GM21737 (cell line): Measurements from ENCODE around the gene SEMA3F.

Source experiments
- ATAC-seq: cut with Tn5 transposase; IDR thresholded peaks from one replicate; pipeline ENCODE4 v1.9.1; 2021; ENCODE audit warnings: mild to moderate bottlenecking, moderate library complexity; ENCODE audit not compliant: unreplicated experiment

Gene SEMA3F

DNA sequence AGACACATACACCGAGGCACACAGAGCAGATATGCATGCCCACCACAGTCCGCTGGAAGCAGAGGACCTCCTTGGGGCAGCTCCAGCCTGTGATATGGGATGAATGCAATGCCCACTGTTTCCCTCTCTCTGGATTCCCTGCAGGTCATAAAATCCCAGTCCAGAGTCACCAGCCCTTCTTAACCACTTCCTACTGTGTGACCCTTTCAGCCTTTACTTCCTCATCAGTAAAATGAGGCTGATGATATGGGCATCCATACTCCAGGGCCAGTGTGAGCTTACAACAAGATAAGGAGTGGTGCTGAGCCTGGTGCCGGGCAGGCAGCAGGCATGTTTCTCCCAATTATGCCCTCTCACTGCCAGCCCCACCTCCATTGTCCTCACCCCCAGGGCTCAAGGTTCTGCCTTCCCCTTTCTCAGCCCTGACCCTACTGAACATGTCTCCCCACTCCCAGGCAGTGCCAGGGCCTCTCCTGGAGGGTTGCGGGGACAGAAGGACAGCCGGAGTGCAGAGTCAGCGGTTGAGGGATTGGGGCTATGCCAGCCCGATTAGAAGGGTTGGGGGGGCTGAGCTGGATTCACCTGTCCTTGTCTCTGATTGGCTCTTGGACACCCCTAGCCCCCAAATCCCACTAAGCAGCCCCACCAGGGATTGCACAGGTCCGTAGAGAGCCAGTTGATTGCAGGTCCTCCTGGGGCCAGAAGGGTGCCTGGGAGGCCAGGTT is 36.0 kb downstream of the SEMA3F start, which contains the start of gene GNAT1:
TSS of gene GNAT1 (plus strand) at position 675 of the 725 bp plus-strand sequence. CDS start 116 bp downstream, outside the sequence.
- no peak for ATAC-seq

DNA sequence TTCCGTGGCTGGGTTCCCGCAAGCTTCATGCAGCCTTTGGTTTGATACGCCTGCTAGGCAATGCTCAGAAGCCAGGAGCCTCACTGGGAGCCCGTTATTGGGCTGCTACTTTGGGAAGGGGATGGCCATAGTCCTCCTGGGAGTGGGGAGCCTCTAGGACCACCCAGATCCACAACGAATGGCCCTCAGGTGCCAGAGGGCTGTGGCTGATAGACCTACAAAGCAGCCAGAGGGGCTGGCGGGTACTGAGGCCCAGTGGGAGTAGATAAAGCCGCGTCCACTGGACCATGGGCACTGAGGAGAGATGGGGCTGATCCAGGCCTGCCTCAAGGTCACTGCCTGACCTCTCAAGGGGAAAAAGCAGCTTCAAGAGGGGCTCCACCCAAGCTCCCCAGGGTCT is 37.0 kb downstream of the SEMA3F start:
- no peak for ATAC-seq

DNA sequence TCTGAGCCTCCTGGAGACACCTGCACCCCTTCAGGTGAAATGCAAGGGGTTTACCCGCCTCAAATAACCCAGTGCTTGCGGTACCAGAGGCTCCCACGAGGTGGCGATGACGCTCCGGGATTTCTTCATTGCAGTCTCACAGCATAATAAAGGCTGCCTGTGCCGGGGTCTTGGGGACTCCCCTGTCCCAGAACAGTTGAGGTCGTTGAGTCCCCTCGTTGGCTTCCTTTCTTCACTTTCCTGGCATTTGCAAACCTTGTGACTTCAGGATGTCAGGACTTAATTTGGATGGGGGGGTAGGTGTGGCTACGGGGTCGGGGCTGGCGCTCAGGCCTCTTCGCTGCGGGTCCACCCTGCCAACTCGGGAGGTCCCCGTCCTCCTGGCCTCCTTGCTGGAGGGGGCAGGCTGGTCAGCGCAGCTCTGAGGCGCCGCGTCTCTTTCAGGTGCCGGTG is 37.6 kb downstream of the SEMA3F start:
- no peak for ATAC-seq

DNA sequence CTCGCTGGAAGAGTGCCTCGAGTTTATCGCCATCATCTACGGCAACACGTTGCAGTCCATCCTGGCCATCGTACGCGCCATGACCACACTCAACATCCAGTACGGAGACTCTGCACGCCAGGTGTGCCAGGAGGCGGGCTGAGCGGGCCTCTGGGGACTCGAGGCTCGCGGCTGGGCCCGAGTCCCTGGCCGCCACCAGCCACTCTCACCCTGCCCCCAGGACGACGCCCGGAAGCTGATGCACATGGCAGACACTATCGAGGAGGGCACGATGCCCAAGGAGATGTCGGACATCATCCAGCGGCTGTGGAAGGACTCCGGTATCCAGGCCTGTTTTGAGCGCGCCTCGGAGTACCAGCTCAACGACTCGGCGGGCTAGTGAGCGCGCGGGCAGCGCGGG is 38.2 kb downstream of the SEMA3F start:
- ATAC-seq = no peak

DNA sequence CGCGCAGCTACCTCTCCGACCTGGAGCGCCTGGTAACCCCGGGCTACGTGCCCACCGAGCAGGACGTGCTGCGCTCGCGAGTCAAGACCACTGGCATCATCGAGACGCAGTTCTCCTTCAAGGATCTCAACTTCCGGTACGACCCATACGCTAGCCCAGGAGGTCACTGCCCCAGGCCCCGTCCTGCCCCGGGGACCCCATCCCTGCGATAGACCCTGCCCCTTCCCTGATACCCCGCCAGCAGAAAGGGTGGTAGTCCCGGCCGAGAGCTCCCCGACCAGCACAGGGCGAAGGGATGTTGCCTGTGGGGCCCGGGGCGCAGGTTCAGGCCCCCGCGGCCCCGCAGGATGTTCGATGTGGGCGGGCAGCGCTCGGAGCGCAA is 38.6 kb downstream of the SEMA3F start:
- no peak for ATAC-seq

DNA sequence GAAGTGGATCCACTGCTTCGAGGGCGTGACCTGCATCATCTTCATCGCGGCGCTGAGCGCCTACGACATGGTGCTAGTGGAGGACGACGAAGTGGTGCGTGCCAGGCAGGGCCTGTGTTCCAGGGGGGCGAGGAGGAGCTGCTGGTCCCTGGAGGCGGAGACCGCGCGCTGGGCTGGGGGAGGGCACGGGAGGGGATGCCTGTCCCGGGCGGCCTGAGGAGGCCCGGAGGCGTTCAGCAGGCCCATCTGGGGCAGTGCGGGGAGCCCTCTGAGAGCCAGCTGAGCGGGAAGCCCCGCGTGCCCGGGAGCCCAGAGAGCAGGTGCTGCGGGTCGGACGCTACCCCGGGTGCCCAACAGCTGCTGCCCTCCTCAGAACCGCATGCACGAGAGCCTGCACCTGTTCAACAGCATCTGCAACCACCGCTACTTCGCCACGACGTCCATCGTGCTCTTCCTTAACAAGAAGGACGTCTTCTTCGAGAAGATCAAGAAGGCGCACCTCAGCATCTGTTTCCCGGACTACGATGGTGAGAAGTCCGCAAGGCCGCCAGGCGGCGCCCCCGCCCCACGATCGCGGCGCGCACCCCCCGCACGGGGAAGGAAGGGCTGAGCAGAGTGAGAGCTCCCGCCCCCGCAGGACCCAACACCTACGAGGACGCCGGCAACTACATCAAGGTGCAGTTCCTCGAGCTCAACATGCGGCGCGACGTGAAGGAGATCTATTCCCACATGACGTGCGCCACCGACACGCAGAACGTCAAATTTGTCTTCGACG is 39.2 kb downstream of the SEMA3F start:
- no peak for ATAC-seq

DNA sequence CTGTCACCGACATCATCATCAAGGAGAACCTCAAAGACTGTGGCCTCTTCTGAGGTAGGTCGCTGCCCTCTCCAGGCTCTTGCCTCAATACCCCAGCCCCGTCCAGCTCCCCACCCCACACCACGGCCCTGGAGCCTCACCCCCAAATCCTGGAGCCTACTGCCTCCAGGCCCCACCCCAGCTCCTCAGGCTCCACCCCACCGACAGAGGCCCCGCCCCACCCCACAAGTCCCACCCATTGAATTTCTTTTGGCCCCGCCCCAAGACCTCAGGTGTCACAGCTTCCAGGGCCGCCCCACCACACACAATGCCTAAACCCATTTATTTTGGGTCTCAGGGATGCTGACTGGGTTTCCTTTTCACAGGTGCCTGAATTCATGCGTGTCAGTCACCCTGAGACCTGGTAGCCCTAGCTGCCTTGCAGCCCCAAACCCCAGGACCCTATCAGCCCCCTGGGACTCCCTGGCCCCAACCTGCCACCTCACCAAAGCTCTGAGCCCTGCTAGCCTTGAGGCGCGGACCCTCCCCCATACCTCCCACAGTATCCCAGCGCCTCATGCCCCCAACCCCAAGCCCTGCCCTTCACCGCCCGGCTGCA is 39.9 kb downstream of the SEMA3F start:
- ATAC-seq = no peak

DNA sequence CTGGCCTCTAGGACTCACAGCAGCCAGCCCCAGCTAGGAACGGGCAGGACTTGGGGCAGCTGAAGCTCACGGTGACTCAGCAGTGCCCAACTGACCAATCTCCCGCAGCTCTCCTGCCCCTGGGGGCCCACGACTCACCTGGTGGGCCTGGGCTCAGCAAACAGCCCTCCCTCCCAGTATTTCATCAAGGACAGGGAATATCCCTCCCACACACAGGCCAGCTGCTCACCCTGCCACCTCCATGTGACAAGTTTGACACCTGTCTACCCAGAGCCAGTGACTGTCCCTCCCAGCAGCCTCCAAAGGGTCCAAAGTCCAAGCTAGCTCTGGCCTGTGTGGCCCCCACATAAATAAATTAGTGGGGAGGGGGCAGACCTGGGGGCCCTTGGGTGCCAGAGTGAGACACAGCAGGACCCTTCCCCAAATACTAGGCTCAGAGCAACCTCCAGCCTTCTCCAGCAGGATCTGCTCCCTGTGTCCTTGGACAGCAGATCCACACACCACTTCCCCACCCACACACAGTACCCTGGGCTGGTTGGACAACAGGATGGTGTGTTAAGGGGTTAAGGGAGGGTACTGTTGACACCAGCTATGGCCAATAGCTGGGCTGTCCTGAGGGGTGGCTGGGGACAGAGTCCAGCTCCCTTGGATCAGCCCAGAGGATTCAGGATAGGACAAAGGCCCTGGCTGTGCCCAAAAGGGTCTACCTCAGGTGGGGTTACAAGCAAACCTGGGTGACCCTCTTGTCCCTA is 40.6 kb downstream of the SEMA3F start:
- ATAC-seq = no peak

DNA sequence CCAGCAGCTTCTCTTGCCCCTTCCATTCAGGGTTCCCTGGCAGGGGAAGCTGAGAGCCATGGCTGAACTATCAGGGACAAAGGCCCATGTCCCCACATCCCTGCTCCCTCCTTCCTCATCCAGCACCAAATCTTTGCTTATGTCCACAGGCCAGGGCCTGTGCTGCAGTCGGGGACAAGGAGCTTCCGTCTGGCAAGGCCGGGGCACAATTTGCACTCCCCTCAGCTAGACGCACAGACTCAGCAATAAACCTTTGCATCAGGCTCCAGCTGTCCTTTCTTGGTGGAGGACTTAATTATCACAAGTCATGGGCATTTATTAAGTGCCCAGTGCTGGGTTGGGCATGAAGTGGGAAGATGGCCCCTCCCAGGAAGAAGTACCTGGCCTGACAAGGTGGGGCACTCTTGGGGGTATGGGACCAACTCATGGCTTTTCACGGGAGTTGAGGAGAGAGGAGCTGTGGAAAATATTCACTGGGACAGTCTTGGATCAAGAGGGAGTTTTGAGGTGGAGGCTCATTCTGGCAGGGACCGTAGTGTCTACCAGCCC is 41.2 kb downstream of the SEMA3F start:
- no peak for ATAC-seq

DNA sequence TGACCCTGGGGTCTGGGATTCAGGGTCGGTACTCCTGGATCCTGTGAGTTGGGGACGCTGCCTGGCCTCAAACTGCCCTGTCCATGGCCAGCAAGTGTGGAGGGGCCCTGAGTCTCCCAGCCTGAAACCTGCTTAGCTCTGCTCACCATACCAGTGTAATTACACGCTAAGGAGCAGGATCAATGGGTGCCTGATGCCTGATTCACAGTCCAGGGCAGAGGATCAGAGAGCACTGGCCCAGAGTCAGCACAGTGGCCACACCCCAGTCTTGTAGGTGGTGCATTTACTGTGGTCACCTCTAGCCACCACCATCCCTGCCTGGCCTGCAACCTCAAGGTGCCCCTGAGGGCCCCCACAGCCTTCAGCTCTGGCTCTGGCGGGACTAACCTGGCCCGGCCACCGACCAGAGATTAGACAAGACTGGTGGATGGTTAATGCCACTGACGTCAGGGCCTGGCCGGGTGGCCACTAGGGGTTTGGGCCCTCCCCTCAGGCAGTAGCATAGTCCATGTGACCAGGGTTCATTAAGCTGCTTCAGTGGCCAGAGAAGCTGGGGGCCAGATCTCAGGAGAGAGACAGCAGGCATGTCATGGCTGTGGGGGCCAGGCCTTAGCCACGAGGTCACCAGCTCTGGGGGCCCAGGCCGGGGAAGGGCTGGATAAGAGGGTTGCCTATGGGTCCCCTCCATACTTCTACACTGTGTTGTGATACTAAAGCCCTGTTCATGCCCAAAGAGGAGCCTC is 46.6 kb downstream of the SEMA3F start:
- no peak for ATAC-seq

DNA sequence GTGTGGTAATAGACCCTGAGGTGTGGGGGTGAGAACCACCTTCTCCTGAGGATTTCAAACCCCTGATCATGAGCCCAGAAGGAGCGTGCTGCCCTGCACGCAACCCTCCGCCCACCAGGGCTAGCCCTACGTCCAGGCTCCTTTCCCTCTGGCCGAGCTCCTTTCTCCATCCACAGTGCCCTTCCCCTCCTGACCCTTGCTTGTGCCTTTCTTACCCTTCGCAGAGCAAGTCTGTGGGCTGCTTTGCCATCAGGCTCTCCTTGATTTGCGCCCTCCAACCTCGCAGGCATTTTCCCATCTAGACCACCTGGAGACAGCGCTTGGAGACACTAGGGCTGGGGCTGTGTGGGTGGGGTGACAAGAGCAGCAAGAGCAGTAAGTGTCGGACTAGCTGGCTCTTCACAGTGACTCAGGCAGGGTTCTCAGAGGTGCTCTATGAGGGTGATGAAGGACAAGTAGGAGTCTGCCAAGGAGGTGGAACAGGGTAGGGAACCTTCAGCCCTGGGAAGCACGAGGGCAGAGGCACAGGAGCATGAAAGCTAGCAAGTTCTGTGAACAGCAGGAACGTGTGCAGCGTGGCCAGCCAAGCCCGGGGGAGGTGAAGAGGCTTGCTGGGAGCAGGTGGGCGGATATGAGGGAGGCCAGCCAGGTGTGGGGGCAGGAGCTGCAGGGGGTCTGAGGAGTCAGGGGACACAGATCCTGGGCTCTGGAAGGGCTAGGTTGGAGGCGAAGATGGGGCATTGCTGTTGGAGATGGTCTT is 47.4 kb downstream of the SEMA3F start:
- no peak for ATAC-seq

DNA sequence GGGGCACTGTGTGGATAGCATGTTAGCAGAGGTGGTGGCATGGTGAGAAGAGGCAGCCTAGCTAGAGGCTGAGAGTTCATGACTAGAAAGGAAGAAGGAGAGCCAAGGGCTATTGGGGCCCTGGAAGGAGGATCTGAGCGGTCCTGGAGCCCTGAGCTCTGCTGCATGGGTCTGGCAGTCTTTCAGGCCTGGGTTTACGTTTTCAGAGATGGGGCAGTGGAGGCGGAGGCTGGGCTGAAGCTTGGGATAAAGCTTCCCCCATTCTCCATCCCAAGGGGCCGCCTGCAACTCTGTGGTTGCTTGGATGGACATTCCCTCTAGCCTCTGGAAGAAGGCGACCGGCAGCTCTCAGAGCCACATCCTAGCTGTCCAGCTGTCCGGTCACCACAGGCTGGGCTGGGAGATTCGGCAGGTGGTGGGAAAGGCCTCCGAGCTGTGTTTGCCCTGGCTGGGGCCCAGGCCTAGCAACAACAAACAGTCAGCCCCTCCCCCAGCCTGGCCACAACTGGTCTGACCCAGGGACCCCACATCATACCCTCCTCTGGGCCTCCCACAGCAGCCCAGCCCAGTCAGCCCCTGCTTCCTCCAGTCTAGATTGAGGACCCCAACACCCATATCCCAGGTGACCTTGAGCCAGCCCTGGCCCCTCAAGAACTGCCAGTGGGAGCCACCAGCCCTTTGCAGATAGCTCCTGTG is 48.1 kb downstream of the SEMA3F start:
- no peak for ATAC-seq

DNA sequence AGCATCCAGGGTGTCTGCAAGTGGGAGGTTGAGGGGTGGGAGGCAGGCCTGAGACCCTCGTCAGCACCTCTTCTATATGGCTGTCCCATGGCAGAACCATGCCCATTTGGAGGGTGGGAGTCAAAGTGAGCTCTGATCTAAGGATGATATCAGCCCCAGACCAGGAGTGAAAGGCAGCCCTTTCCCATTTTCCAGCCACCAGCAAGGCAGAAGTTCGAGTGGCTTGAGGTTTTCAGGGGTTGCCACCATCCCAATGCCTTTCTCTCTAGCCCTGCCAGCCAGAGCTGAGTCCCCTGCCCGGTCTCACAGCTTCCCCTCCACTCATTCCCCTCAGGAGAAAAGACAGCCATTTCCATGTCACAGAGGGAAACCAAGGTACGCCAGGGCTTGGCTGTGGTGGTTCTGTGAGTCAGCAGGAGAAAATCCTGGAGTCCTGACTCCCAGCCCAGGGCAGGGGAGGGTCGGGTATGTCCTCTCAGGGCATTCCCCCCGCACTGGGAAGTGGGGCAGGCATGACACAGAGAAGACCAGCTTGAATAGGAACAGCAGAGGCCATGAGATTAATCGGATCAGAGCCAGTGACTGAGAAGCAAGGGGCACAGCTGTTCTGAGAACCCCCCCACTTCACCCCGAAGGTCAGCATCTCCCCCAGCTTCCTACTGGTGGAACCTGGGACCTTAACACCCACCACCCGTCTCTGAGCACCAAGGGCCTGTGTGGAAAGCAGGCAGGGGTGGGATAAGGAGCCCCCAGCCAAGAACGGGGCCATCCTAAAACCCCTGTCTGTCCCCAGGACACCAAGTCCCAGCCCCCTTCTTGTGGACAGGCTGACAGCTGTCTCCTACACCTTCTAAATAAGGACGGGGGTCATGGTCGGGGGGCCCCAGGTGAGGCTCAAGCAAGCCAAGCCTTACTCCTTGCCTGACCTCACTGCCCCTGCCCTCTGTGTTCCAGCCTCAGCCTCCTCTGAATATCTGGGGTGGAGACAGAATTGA is 49.0 kb downstream of the SEMA3F start:
- ATAC-seq = no peak

DNA sequence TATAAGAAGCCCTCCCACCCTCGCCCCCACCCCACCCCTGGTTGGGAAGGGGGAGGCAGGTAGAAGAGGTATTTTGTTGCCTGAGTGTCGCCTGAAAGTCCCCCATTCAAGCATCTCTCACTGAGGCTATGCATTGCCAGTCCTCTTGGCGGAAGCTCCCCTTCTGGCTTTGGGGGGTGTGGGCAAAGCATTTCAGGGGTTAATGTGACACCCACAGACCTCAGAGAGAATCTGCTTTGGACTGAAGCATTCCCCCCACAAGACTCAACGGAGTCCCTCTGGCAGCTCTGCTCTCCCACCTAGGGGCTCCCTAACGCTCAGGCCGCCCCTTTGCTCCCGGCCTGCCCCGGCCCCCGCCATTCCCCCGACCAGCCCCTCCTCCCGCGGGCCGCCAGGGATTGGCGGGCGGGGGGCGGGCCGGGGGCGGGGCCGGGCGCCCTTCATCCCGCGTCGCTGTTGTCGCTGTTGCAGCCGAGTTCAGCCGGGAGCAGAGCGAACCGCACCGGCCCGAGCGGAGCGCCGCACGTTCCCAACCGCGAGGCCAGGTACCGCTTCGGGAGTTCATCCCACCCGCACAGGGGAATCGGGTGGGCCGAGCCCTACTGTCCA is 49.8 kb downstream of the SEMA3F start, which contains the start of gene SLC38A3:
TSS of gene SLC38A3 (plus strand) at position 468 of the 609 bp plus-strand sequence. CDS start 8,929 bp downstream, outside the sequence.
- no peak for ATAC-seq

DNA sequence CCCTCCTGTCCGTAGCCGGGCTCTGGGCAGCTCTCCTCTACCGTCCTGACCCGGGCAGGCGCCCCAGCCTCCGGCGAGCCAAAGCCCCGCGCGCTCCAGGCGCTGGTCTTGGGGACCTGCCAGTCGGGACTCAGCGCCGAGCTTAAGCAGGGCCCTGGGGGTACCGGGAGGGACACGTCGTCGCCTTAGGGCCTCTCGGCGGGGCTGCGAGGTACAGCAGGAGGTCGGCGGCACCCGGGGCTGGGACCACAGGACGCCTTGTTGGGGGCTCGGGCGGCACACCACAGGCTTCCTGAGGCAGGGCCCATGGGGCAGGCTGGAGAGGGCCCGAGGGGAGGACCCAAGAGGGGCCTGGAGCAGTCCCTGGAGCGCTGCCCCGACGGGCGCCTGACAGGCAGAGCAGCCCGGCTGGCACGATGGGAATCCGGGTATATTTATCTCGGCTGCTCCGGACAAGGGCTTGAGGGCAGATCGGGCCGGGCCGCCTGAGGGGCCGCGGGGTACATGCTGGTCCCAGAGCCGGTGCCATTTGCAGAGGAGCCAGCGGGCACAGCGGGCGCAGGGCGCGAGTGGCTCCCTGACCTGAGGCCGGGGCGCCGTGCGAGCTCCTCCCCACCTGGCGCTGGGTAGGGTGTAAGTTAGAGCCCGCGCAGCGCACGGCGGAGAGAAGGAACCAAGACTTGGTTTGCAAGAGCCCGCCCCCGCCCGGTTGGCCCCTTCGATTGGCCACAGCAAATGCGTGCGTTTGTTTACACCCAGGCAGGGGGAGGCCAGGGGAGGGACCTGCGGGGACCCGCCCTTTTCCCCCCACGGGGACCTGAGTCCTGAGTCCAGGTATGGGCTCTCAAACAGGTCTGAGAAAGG is 50.5 kb downstream of the SEMA3F start:
- no peak for ATAC-seq
